Mesendoderm (in vitro differentiated cells): ENCODE measurements around the gene PDCD5.
"Not testable (repeated sequence)": the region's sequence is repeated elsewhere in the genome, so short reads cannot be mapped to it uniquely, and the experiment has no call there.

ENCODE experiments used
- DNase-seq: peaks from one replicate; pipeline ENCODE4 v3.0.0; 2013
- H2AK5ac ChIP-seq: 2 replicates; pipeline ENCODE4 v1.6.1; 2013; ENCODE audit warnings: low read length, inconsistent platforms
- H2BK120ac ChIP-seq: 2 replicates; pipeline ENCODE4 v1.6.1; 2013; ENCODE audit warnings: low read depth, mild to moderate bottlenecking, low read length, moderate library complexity, mixed read lengths
- H2BK15ac ChIP-seq: replicated peaks from 2 replicates; pipeline ENCODE4 v1.6.1; 2013; ENCODE audit warnings: low read depth, mild to moderate bottlenecking, moderate library complexity
- H2BK5ac ChIP-seq: 2 replicates; pipeline ENCODE4 v1.6.1; 2013; ENCODE audit warnings: low read length, inconsistent platforms
- H3K18ac ChIP-seq: 2 replicates; pipeline ENCODE4 v1.6.1; 2013; ENCODE audit warnings: mild to moderate bottlenecking, low read length, mixed read lengths
- H3K23ac ChIP-seq: one replicate; pipeline ENCODE4 v1.6.1; 2013; ENCODE audit warnings: low read length
- H3K27ac ChIP-seq: 2 replicates; pipeline ENCODE4 v1.5.1; 2013; ENCODE audit warnings: low read depth, mild to moderate bottlenecking, inconsistent platforms, low read length, moderate library complexity
- H3K27me3 ChIP-seq: 2 replicates; pipeline ENCODE4 v1.6.1; 2013; ENCODE audit warnings: low read length, control low read depth, mild to moderate bottlenecking, inconsistent platforms; ENCODE audit not compliant: insufficient read depth, poor library complexity
- H3K36me3 ChIP-seq: 2 replicates; pipeline ENCODE4 v1.6.1; 2013; ENCODE audit warnings: low read length, inconsistent platforms; ENCODE audit not compliant: control insufficient read depth, insufficient read depth
- H3K4ac ChIP-seq: one replicate; pipeline ENCODE4 v1.6.1; 2013; ENCODE audit warnings: low read depth, mild to moderate bottlenecking, low read length, moderate library complexity
- H3K4me1 ChIP-seq: 2 replicates; pipeline ENCODE4 v1.6.1; 2013; ENCODE audit warnings: low read depth, low read length, inconsistent platforms; ENCODE audit not compliant: control insufficient read depth
- H3K4me2 ChIP-seq: 2 replicates; pipeline ENCODE4 v1.6.1; 2013; ENCODE audit warnings: low read length
- H3K4me3 ChIP-seq: 2 replicates; pipeline ENCODE4 v1.5.1; 2013; ENCODE audit warnings: mild to moderate bottlenecking, low read length
- H3K56ac ChIP-seq: one replicate; pipeline ENCODE4 v1.6.1; 2013; ENCODE audit warnings: low read length
- H3K79me1 ChIP-seq: 2 replicates; pipeline ENCODE4 v1.6.1; 2013; ENCODE audit warnings: low read length, inconsistent platforms
- H3K79me2 ChIP-seq: 2 replicates; pipeline ENCODE4 v1.6.1; 2013; ENCODE audit warnings: mild to moderate bottlenecking, low read length; ENCODE audit not compliant: control insufficient read depth, insufficient read depth
- H3K9ac ChIP-seq: 2 replicates; pipeline ENCODE4 v1.6.1; 2013; ENCODE audit warnings: low read length, inconsistent platforms
- H4K5ac ChIP-seq: one replicate; pipeline ENCODE4 v1.6.1; 2013; ENCODE audit warnings: low read length
- H4K8ac ChIP-seq: one replicate; pipeline ENCODE4 v1.6.1; 2013; ENCODE audit warnings: low read depth, mild to moderate bottlenecking, control low read depth, low read length, moderate library complexity
- WGBS: extraction: QIAGEN DNeasy Blood & Tissue Kit; methylation state at CpG from one replicate; pipeline ENCODE4 v1.1.7; 2013; ENCODE audit warnings: low lambda C conversion rate, missing lambda C conversion rate; ENCODE audit not compliant: insufficient coverage; ENCODE audit errors: extremely low coverage; 5-methylcytosine and 5-hydroxymethylcytosine counted together

PDCD5 gene

GRCh38 chr19:32541376-32541775 is 39.6 kb upstream of the PDCD5 start:
- H3K27ac ChIP-seq, DNase-seq, H3K79me2 ChIP-seq, H3K23ac ChIP-seq, H3K4me3 ChIP-seq, H3K18ac ChIP-seq, H4K5ac ChIP-seq, H2BK5ac ChIP-seq, H3K4me2 ChIP-seq, H3K4ac ChIP-seq, H3K4me1 ChIP-seq, H3K36me3 ChIP-seq, H3K79me1 ChIP-seq, H2BK15ac ChIP-seq, H3K56ac ChIP-seq, H4K8ac ChIP-seq, H2AK5ac ChIP-seq, H3K27me3 ChIP-seq, H2BK120ac ChIP-seq, H3K9ac ChIP-seq: not testable (repeated sequence)
- WGBS = no CpG with 5 or more reads among the region's 5 CpGs

GRCh38 chr19:32542477-32543108 is 38.4 kb upstream of the PDCD5 start:
- Histone ChIP-seq H3K18ac (no peak overlapping the region), H4K5ac (no peak overlapping the region), H3K27me3 (no peaks in the 10 kb centered on the region), H3K4ac (no peak overlapping the region), H3K27ac (no peak overlapping the region), H2BK5ac (no peak overlapping the region), H2BK15ac (no peak overlapping the region), H3K4me1 (no peaks in the 10 kb centered on the region), H3K36me3 (no peaks in the 10 kb centered on the region), H3K23ac (no peak overlapping the region), H3K4me3 (no peak overlapping the region), H3K9ac (no peak overlapping the region), H2AK5ac (no peak overlapping the region), H3K79me1 (no peaks in the 10 kb centered on the region), H3K4me2 (no peak overlapping the region), H4K8ac (no peak overlapping the region), H3K56ac (no peak overlapping the region), H2BK120ac (no peak overlapping the region), H3K79me2 (no peaks in the 10 kb centered on the region)
- no peak for DNase-seq
- no CpG with 5 or more reads among the region's 8 CpGs for WGBS

GRCh38 chr19:32543115-32543900 is 37.7 kb upstream of the PDCD5 start:
- H3K56ac ChIP-seq = no peak overlapping the region
- no peak overlapping the region for H3K9ac ChIP-seq
- no peak overlapping the region for H3K4me2 ChIP-seq
- no peak overlapping the region for H2BK15ac ChIP-seq
- H3K4me1 ChIP-seq = no peaks in the 10 kb centered on the region
- no peak overlapping the region for H4K8ac ChIP-seq
- H3K79me1 ChIP-seq = no peaks in the 10 kb centered on the region
- H2AK5ac ChIP-seq = no peak overlapping the region
- H3K27ac ChIP-seq = no peak overlapping the region
- H4K5ac ChIP-seq = no peak overlapping the region
- H3K4ac ChIP-seq = no peak overlapping the region
- no peak overlapping the region for H3K23ac ChIP-seq
- H3K36me3 ChIP-seq = no peaks in the 10 kb centered on the region
- no CpG with 5 or more reads among the region's 11 CpGs for WGBS
- H3K79me2 ChIP-seq = no peaks in the 10 kb centered on the region
- no peak overlapping the region for H2BK120ac ChIP-seq
- peak; percentile 3 for DNase-seq
- no peak overlapping the region for H3K18ac ChIP-seq
- no peak overlapping the region for H3K4me3 ChIP-seq
- no peak overlapping the region for H2BK5ac ChIP-seq
- H3K27me3 ChIP-seq = no peaks in the 10 kb centered on the region

- no peaks in the 10 kb centered on the region for H3K79me1 ChIP-seq
- no peak overlapping the region for H4K8ac ChIP-seq
- no peak overlapping the region for H2BK120ac ChIP-seq
- no peak overlapping the region for H4K5ac ChIP-seq
- no peak overlapping the region for H2AK5ac ChIP-seq
- no peak overlapping the region for H3K9ac ChIP-seq
- H3K4me2 ChIP-seq = no peak overlapping the region
- no CpG with 5 or more reads among the region's 7 CpGs for WGBS
- H2BK15ac ChIP-seq = no peak overlapping the region
- no peak overlapping the region for H3K18ac ChIP-seq
- H3K23ac ChIP-seq = no peak overlapping the region
- H3K27me3 ChIP-seq = no peaks in the 10 kb centered on the region
- H3K36me3 ChIP-seq = no peaks in the 10 kb centered on the region
- H3K4me3 ChIP-seq = no peak overlapping the region
- DNase-seq = no peak
- H3K4ac ChIP-seq = no peak overlapping the region
- H3K56ac ChIP-seq = no peak overlapping the region
- no peak overlapping the region for H3K27ac ChIP-seq
- no peaks in the 10 kb centered on the region for H3K79me2 ChIP-seq
- H3K4me1 ChIP-seq = no peaks in the 10 kb centered on the region
- no peak overlapping the region for H2BK5ac ChIP-seq
Observed at GRCh38 chr19:32544917-32545316, 36.1 kb upstream of the PDCD5 start.

GRCh38 chr19:32550666-32551065 is 30.3 kb upstream of the PDCD5 start:
- H3K36me3 ChIP-seq = no peaks in the 10 kb centered on the region
- no peak overlapping the region for H3K27ac ChIP-seq
- no peak overlapping the region for H3K56ac ChIP-seq
- no peak overlapping the region for H2AK5ac ChIP-seq
- no peaks in the 10 kb centered on the region for H3K79me1 ChIP-seq
- no peaks in the 10 kb centered on the region for H3K27me3 ChIP-seq
- no peak overlapping the region for H3K9ac ChIP-seq
- no peak overlapping the region for H2BK120ac ChIP-seq
- no peaks in the 10 kb centered on the region for H3K4me1 ChIP-seq
- no peak overlapping the region for H2BK15ac ChIP-seq
- H3K18ac ChIP-seq = no peak overlapping the region
- no peak overlapping the region for H2BK5ac ChIP-seq
- no CpG with 5 or more reads among the region's 5 CpGs for WGBS
- no peak overlapping the region for H3K4ac ChIP-seq
- no peak overlapping the region for H4K5ac ChIP-seq
- no peaks in the 10 kb centered on the region for H3K79me2 ChIP-seq
- H3K4me2 ChIP-seq = no peak overlapping the region
- no peak overlapping the region for H3K4me3 ChIP-seq
- no peak for DNase-seq
- H3K23ac ChIP-seq = no peak overlapping the region
- no peak overlapping the region for H4K8ac ChIP-seq
